Measurements from ENCODE around the gene PTPRM.

- TF ChIP-seq CTCF (conservative IDR thresholded peaks at IDR 0.05; ENCODE audit: low read depth, low read length) (no peak), EZH2phosphoT487 (IDR thresholded peaks at IDR 0.05; ENCODE audit: borderline replicate concordance, low read length) (no peak)
Observed at GRCh38 chr18:8337211-8337610, 770.1 kb downstream of the PTPRM start.
